ENCODE results near the gene UBE3D.

The UBE3D gene

GRCh38 chr6:83072726-83073125, 7.1 kb upstream of the UBE3D start:
- Histone ChIP-seq H3K27ac (ENCODE audit: low read length) (no peak overlapping the region), H3K79me2 (ENCODE audit: low read length) (peaks cover 86% of the 10 kb centered on the region), H3K36me3 (replicated peaks; ENCODE audit: insufficient read depth, low read length) (no peaks in the 10 kb centered on the region), H3K4me2 (ENCODE audit: low read depth, low read length) (no peak overlapping the region), H3F3A (ENCODE audit: insufficient read depth, low read length) (peaks cover 16% of the 10 kb centered on the region), H3K9me3 (replicated peaks; ENCODE audit: insufficient read depth, low read length) (no peaks in the 10 kb centered on the region), H3K27me3 (replicated peaks; ENCODE audit: insufficient read depth, low read length) (no peaks in the 10 kb centered on the region), H3K4me1 (ENCODE audit: low read length) (peaks cover 19% of the 10 kb centered on the region), H3K9ac (ENCODE audit: low read length) (no peak overlapping the region), H2AFZ (ENCODE audit: low read length) (no peak overlapping the region), H3K9me2 (replicated peaks; ENCODE audit: insufficient read depth, low read length) (no peaks in the 10 kb centered on the region), H3K4me3 (ENCODE audit: low read length) (no peak overlapping the region), H4K20me1 (ENCODE audit: insufficient read depth, low read length) (no peaks in the 10 kb centered on the region)
- no peak for TF ChIP-seq CTCF (IDR thresholded peaks at IDR 0.05; ENCODE audit: low read length)
- TF ChIP-seq EZH2 (optimal IDR thresholded peaks at IDR 0.05; ENCODE audit: low read depth, low read length): no peak
- no peak for TF ChIP-seq EZH2phosphoT487 (IDR thresholded peaks at IDR 0.05; ENCODE audit: low read length)
- no peak for DNase-seq

GRCh38 chr6:83071707-83072106, 6.1 kb upstream of the UBE3D start:
- Histone ChIP-seq H3K9ac (ENCODE audit: low read length) (no peak overlapping the region), H3K79me2 (ENCODE audit: low read length) (peaks cover 79% of the 10 kb centered on the region), H3K9me3 (replicated peaks; ENCODE audit: insufficient read depth, low read length) (no peaks in the 10 kb centered on the region), H3F3A (ENCODE audit: insufficient read depth, low read length) (peaks cover 23% of the 10 kb centered on the region), H2AFZ (ENCODE audit: low read length) (no peak overlapping the region), H3K4me2 (ENCODE audit: low read depth, low read length) (no peak overlapping the region), H3K27me3 (replicated peaks; ENCODE audit: insufficient read depth, low read length) (no peaks in the 10 kb centered on the region), H3K4me1 (ENCODE audit: low read length) (peaks cover 19% of the 10 kb centered on the region), H3K27ac (ENCODE audit: low read length) (no peak overlapping the region), H4K20me1 (ENCODE audit: insufficient read depth, low read length) (no peaks in the 10 kb centered on the region), H3K36me3 (replicated peaks; ENCODE audit: insufficient read depth, low read length) (no peaks in the 10 kb centered on the region), H3K9me2 (replicated peaks; ENCODE audit: insufficient read depth, low read length) (no peaks in the 10 kb centered on the region), H3K4me3 (ENCODE audit: low read length) (no peak overlapping the region)
- no peak for DNase-seq
- no peak for TF ChIP-seq EZH2phosphoT487 (IDR thresholded peaks at IDR 0.05; ENCODE audit: low read length)
- TF ChIP-seq EZH2 (optimal IDR thresholded peaks at IDR 0.05; ENCODE audit: low read depth, low read length): no peak
- TF ChIP-seq CTCF (IDR thresholded peaks at IDR 0.05; ENCODE audit: low read length): no peak

- Histone ChIP-seq H3K4me3 (ENCODE audit: low read length) (no peak overlapping the region), H3K27ac (ENCODE audit: low read length) (peak overlapping the region; percentile 25; the same call in 1 of the 2 replicates), H3K79me2 (ENCODE audit: low read length) (peaks cover 74% of the 10 kb centered on the region)
Observed at GRCh38 chr6:83071023-83071422, 5.4 kb upstream of the UBE3D start.

More at GRCh38 chr6:83071023-83071422, 5.4 kb upstream of the UBE3D start:
- Histone ChIP-seq H3K4me2 (ENCODE audit: low read depth, low read length) (peak overlapping the region; percentile 41; the same call in 1 of the 2 replicates), H3K36me3 (replicated peaks; ENCODE audit: insufficient read depth, low read length) (no peaks in the 10 kb centered on the region), H3K9ac (ENCODE audit: low read length) (no peak overlapping the region), H3K9me2 (replicated peaks; ENCODE audit: insufficient read depth, low read length) (no peaks in the 10 kb centered on the region), H4K20me1 (ENCODE audit: insufficient read depth, low read length) (no peaks in the 10 kb centered on the region), H3K4me1 (ENCODE audit: low read length) (peaks cover 21% of the 10 kb centered on the region), H2AFZ (ENCODE audit: low read length) (no peak overlapping the region), H3F3A (ENCODE audit: insufficient read depth, low read length) (peaks cover 23% of the 10 kb centered on the region), H3K9me3 (replicated peaks; ENCODE audit: insufficient read depth, low read length) (no peaks in the 10 kb centered on the region), H3K27me3 (replicated peaks; ENCODE audit: insufficient read depth, low read length) (no peaks in the 10 kb centered on the region)
- DNase-seq: peak; percentile 63
- TF ChIP-seq CTCF (IDR thresholded peaks at IDR 0.05; ENCODE audit: low read length): no peak
- TF ChIP-seq EZH2phosphoT487 (IDR thresholded peaks at IDR 0.05; ENCODE audit: low read length): no peak
- no peak for TF ChIP-seq EZH2 (optimal IDR thresholded peaks at IDR 0.05; ENCODE audit: low read depth, low read length)
